HG03521 (cell line): ENCODE results near the gene ABAT.

Experiments used
- ATAC-seq: cut with Tn5 transposase; IDR thresholded peaks from one replicate; pipeline ENCODE4 v1.9.1; 2021; ENCODE audit warnings: mild to moderate bottlenecking, moderate library complexity; ENCODE audit not compliant: unreplicated experiment

Gene ABAT

GRCh38 chr16:8808009-8808408, 133.6 kb downstream of the ABAT start:
- no peak for ATAC-seq

- ATAC-seq, result no peak
These were observed 134.4 kb downstream of the ABAT start for GRCh38 chr16:8808613-8809353.

GRCh38 chr16:8812162-8812843, 137.9 kb downstream of the ABAT start:
- ATAC-seq, result no peak

- no peak for ATAC-seq
These were observed 139.8 kb downstream of the ABAT start for GRCh38 chr16:8814095-8814806.

DNA sequence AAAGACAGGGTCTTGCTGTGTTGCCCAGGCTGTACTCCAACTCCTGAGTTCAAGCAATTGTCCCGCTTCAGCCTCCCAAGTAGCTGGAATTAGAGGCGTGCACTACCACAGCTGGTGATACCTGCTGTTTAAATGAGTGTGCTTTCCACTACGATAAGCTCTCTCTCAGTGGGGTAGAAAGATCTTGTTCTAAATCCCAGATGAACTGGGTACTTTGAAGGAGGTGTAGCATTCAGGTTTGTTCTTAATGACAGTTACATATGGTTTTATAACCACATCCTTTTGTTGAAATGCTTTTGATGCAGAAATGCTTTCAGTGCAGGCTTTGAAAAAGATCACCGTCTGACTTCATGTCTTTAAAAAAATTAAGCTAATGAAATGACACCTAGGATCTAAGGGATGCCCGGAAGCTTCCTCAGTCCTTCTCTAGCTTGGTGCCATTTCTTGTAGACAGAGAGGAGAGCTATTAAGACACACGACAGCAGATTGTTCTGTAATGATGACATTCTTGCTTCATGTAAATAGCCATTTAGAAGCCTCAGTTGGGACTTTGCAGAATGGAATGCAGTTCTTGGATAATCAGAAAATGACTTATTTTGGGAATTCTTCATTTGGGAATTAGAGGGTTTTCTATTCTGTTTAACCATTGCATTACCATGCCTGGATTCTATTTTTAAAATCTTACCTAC, 142.7 kb downstream of the ABAT start:
- no peak for ATAC-seq

- ATAC-seq, result no peak
These were observed 144.3 kb downstream of the ABAT start for GRCh38 chr16:8818504-8819270.

- no peak for ATAC-seq
These were observed 145.1 kb downstream of the ABAT start for GRCh38 chr16:8819411-8820034.

GRCh38 chr16:8822403-8822802, 148.0 kb downstream of the ABAT start:
- no peak for ATAC-seq

GRCh38 chr16:8826278-8826879, 152.0 kb downstream of the ABAT start:
- no peak for ATAC-seq

DNA sequence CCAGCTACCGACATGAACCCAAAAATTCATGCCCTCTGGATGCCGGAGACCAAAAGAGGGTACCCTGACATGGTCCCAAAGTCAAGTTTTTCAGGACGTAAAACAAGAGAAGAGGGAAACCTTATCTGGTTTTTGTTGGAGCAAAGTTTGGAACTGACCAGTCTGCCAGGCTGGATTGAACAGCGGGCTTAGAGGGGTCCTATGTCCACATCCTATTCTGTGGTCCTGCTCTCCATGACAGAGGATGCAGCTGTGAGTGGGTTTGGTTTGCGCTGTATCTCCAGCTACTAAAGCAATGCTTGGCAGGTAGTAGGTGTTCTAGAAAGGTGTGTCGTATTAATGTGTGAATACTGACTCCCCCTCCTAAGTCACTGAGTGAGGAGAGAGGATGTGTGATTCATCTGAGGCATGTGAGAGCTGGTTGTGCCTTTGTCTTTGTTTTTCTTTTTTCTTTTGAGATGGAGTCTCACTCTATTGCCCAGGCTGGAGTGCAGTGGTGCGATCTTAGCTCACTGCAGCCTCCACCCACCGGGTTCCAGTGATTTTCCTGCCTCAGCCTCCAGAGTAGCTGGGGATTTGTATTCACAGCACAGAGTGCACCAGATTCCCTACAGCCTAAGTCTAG, 154.2 kb downstream of the ABAT start:
- ATAC-seq, result no peak

- no peak for ATAC-seq
These were observed 157.0 kb downstream of the ABAT start for GRCh38 chr16:8831450-8831849.

DNA sequence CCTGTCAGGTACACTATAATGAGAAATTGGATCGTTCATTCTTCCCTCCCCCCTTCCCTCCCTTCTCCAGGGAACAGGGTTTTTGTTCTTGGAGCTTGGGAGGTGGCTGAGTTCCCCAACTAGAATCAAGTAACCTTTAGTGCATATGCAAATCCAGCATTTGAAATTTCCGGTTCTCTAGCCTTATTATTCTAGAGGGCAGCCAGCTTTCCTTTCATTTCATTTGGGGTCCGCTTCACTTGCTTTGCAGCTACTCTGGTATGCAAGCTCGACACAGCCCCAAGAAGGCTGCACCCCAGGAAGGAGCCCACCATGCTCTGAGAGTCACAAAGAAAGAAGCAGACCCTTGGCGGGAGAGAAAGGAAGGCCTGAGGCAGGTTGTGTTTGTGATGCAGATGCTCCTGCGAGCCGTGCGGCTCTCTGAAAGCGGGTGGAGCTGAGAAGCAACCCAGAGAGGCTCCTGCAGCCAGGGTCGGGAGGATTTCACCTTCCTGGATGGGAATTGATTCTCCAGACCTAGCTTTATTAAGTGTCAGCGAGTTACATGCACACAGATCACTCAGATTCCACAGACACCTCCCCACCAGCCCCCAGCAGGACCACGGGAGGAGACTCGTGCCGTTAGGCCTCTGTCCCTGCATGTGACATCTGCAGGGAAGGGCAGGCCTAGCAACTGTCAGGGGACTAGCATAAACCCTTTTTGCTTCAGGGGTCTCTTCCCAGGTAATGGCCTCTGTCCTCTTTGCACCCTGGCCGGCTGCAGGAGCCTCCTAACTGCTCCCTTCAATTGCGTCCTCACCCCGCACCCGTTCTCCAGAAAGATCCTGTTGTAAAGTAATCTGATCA, 157.7 kb downstream of the ABAT start:
- ATAC-seq, result no peak

- no peak for ATAC-seq
These were observed 158.3 kb downstream of the ABAT start for GRCh38 chr16:8832717-8833105.
